ENCODE measurements around the gene XG.

The XG gene

GRCh38 chrX:2840961-2841360 lies 89.1 kb downstream of the XG start:
- H4K20me1 ChIP-seq (ENCODE audit: insufficient read depth, low read length), result no peaks in the 10 kb centered on the region
- no peak overlapping the region for H3K9ac ChIP-seq (ENCODE audit: low read length)

GRCh38 chrX:2841537-2841936 lies 89.7 kb downstream of the XG start:
- Histone ChIP-seq H3K4me2 (ENCODE audit: low read length) (no peak overlapping the region), H3K9ac (ENCODE audit: low read length) (no peak overlapping the region), H3K9me3 (ENCODE audit: low read length) (no peaks in the 10 kb centered on the region), H3K4me1 (ENCODE audit: insufficient read depth, low read length, severe bottlenecking) (no peaks in the 10 kb centered on the region), H3K4me3 (ENCODE audit: low read depth, low read length, poor library complexity, severe bottlenecking) (no peak overlapping the region), H3K79me2 (ENCODE audit: insufficient read depth, low read length) (no peaks in the 10 kb centered on the region), H3F3A (ENCODE audit: insufficient read depth, low read length) (no peaks in the 10 kb centered on the region), H3K9me2 (ENCODE audit: low read depth, low read length) (no peaks in the 10 kb centered on the region), H3K36me3 (ENCODE audit: insufficient read depth, low read length) (no peaks in the 10 kb centered on the region), H3K27ac (ENCODE audit: low read depth, low read length, poor library complexity, severe bottlenecking) (no peak overlapping the region), H2AFZ (ENCODE audit: low read length) (no peak overlapping the region), H4K20me1 (ENCODE audit: insufficient read depth, low read length) (no peaks in the 10 kb centered on the region), H3K27me3 (ENCODE audit: insufficient read depth, low read length) (no peaks in the 10 kb centered on the region)
- TF ChIP-seq EZH2 (IDR thresholded peaks at IDR 0.05; ENCODE audit: borderline replicate concordance, low read length), result no peak
- TF ChIP-seq, protein P1, sequence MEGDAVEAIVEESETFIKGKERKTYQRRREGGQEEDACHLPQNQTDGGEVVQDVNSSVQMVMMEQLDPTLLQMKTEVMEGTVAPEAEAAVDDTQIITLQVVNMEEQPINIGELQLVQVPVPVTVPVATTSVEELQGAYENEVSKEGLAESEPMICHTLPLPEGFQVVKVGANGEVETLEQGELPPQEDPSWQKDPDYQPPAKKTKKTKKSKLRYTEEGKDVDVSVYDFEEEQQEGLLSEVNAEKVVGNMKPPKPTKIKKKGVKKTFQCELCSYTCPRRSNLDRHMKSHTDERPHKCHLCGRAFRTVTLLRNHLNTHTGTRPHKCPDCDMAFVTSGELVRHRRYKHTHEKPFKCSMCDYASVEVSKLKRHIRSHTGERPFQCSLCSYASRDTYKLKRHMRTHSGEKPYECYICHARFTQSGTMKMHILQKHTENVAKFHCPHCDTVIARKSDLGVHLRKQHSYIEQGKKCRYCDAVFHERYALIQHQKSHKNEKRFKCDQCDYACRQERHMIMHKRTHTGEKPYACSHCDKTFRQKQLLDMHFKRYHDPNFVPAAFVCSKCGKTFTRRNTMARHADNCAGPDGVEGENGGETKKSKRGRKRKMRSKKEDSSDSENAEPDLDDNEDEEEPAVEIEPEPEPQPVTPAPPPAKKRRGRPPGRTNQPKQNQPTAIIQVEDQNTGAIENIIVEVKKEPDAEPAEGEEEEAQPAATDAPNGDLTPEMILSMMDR (IDR thresholded peaks at IDR 0.05; ENCODE audit: low read length), result no peak

More at GRCh38 chrX:2840961-2841360, 89.1 kb downstream of the XG start:
- Histone ChIP-seq H3K27me3 (ENCODE audit: insufficient read depth, low read length) (no peaks in the 10 kb centered on the region), H3K36me3 (ENCODE audit: insufficient read depth, low read length) (no peaks in the 10 kb centered on the region), H3K4me2 (ENCODE audit: low read length) (no peak overlapping the region), H3K27ac (ENCODE audit: low read depth, low read length, poor library complexity, severe bottlenecking) (no peak overlapping the region), H2AFZ (ENCODE audit: low read length) (no peak overlapping the region), H3K79me2 (ENCODE audit: insufficient read depth, low read length) (no peaks in the 10 kb centered on the region), H3F3A (ENCODE audit: insufficient read depth, low read length) (no peaks in the 10 kb centered on the region), H3K4me3 (ENCODE audit: low read depth, low read length, poor library complexity, severe bottlenecking) (no peak overlapping the region), H3K4me1 (ENCODE audit: insufficient read depth, low read length, severe bottlenecking) (no peaks in the 10 kb centered on the region), H3K9me2 (ENCODE audit: low read depth, low read length) (no peaks in the 10 kb centered on the region), H3K9me3 (ENCODE audit: low read length) (no peaks in the 10 kb centered on the region)
- no peak for TF ChIP-seq EZH2 (IDR thresholded peaks at IDR 0.05; ENCODE audit: borderline replicate concordance, low read length)
- TF ChIP-seq, protein P1 (IDR thresholded peaks at IDR 0.05; ENCODE audit: low read length), result no peak

GRCh38 chrX:2846992-2847391 lies 95.2 kb downstream of the XG start:
- Histone ChIP-seq H2AFZ (ENCODE audit: low read length) (no peak overlapping the region), H3K4me3 (ENCODE audit: low read depth, low read length, poor library complexity, severe bottlenecking) (no peak overlapping the region), H3K4me1 (ENCODE audit: insufficient read depth, low read length, severe bottlenecking) (no peaks in the 10 kb centered on the region), H3K27ac (ENCODE audit: low read depth, low read length, poor library complexity, severe bottlenecking) (no peak overlapping the region), H3K79me2 (ENCODE audit: insufficient read depth, low read length) (no peaks in the 10 kb centered on the region), H4K20me1 (ENCODE audit: insufficient read depth, low read length) (no peaks in the 10 kb centered on the region), H3K36me3 (ENCODE audit: insufficient read depth, low read length) (no peaks in the 10 kb centered on the region), H3K9ac (ENCODE audit: low read length) (no peak overlapping the region), H3K27me3 (ENCODE audit: insufficient read depth, low read length) (no peaks in the 10 kb centered on the region), H3K4me2 (ENCODE audit: low read length) (no peak overlapping the region), H3F3A (ENCODE audit: insufficient read depth, low read length) (no peaks in the 10 kb centered on the region), H3K9me3 (ENCODE audit: low read length) (no peaks in the 10 kb centered on the region), H3K9me2 (ENCODE audit: low read depth, low read length) (no peaks in the 10 kb centered on the region)
- TF ChIP-seq, protein P1 (IDR thresholded peaks at IDR 0.05; ENCODE audit: low read length), result no peak
- no peak for TF ChIP-seq EZH2 (IDR thresholded peaks at IDR 0.05; ENCODE audit: borderline replicate concordance, low read length)

Data from OCI-LY1 (cell line).